ENCODE measurements around the gene PLEKHA8. TPM values are rescaled to one million over a fixed set of nuclear protein-coding genes. Genes with fewer than 3 reads are reported as not detected.

PLEKHA8 gene
- total RNA-seq, 4 donors from 2014 or later: 9.9 to 30.1 (median 15.2) TPM

GRCh38 chr7:30119890-30120577 lies 91.8 kb downstream of the PLEKHA8 start:
- Histone ChIP-seq H3K4me1 (no peaks in the 10 kb centered on the region), H3K9me3 (no peaks in the 10 kb centered on the region), H3K36me3 (no peaks in the 10 kb centered on the region), H3K4me3 (no peak overlapping the region), H3K27ac (no peak overlapping the region), H3K27me3 (no peaks in the 10 kb centered on the region)
- TF ChIP-seq, protein P1, sequence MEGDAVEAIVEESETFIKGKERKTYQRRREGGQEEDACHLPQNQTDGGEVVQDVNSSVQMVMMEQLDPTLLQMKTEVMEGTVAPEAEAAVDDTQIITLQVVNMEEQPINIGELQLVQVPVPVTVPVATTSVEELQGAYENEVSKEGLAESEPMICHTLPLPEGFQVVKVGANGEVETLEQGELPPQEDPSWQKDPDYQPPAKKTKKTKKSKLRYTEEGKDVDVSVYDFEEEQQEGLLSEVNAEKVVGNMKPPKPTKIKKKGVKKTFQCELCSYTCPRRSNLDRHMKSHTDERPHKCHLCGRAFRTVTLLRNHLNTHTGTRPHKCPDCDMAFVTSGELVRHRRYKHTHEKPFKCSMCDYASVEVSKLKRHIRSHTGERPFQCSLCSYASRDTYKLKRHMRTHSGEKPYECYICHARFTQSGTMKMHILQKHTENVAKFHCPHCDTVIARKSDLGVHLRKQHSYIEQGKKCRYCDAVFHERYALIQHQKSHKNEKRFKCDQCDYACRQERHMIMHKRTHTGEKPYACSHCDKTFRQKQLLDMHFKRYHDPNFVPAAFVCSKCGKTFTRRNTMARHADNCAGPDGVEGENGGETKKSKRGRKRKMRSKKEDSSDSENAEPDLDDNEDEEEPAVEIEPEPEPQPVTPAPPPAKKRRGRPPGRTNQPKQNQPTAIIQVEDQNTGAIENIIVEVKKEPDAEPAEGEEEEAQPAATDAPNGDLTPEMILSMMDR (IDR thresholded peaks at IDR 0.05): no peak
- TF ChIP-seq POLR2A (IDR thresholded peaks at IDR 0.05): no peak
- DNase-seq: no peak

- peak overlapping the region; percentile 84 to 98 (median 95) for H3K4me3 ChIP-seq
- DNase-seq: no peak
- H3K36me3 ChIP-seq: no peaks in the 10 kb centered on the region
- peaks cover 0 to 9% (median 2%) of the 10 kb centered on the region in 4 donors for H3K4me1 ChIP-seq
- no peaks in the 10 kb centered on the region for H3K9me3 ChIP-seq
- no peaks in the 10 kb centered on the region for H3K27me3 ChIP-seq
- TF ChIP-seq, protein P1 (IDR thresholded peaks at IDR 0.05): no peak
- TF ChIP-seq POLR2A (IDR thresholded peaks at IDR 0.05): no peak
- H3K27ac ChIP-seq: peak overlapping the region; percentile 64 to 91 (median 84)
Observed at GRCh38 chr7:30133736-30134610, 105.8 kb downstream of the PLEKHA8 start.

GRCh38 chr7:30134611-30135300 lies 106.5 kb downstream of the PLEKHA8 start, which contains the start of gene MTURN:
Gene MTURN, plus strand, starts transcription at chr7:30134986. Its CDS starts 151 bp downstream, at chr7:30135137.
- no peaks in the 10 kb centered on the region for H3K27me3 ChIP-seq
- H3K36me3 ChIP-seq: no peaks in the 10 kb centered on the region
- peaks cover 0 to 10% (median 2%) of the 10 kb centered on the region in 4 donors for H3K4me1 ChIP-seq
- peak within 1 kb of the TSS; percentile 84 to 98 (median 95) for H3K4me3 ChIP-seq
- peak in 1 of 2 donors; percentile 38 for TF ChIP-seq POLR2A (IDR thresholded peaks at IDR 0.05)
- TF ChIP-seq, protein P1 (IDR thresholded peaks at IDR 0.05): peak in 3 of 6 experiments; percentile 12 to 34 (median 32)
- peak; percentile 91 to 95 (median 91) for DNase-seq
- H3K9me3 ChIP-seq: no peaks in the 10 kb centered on the region
- peak within 1 kb of the TSS; percentile 74 to 91 (median 84) for H3K27ac ChIP-seq

DNA sequence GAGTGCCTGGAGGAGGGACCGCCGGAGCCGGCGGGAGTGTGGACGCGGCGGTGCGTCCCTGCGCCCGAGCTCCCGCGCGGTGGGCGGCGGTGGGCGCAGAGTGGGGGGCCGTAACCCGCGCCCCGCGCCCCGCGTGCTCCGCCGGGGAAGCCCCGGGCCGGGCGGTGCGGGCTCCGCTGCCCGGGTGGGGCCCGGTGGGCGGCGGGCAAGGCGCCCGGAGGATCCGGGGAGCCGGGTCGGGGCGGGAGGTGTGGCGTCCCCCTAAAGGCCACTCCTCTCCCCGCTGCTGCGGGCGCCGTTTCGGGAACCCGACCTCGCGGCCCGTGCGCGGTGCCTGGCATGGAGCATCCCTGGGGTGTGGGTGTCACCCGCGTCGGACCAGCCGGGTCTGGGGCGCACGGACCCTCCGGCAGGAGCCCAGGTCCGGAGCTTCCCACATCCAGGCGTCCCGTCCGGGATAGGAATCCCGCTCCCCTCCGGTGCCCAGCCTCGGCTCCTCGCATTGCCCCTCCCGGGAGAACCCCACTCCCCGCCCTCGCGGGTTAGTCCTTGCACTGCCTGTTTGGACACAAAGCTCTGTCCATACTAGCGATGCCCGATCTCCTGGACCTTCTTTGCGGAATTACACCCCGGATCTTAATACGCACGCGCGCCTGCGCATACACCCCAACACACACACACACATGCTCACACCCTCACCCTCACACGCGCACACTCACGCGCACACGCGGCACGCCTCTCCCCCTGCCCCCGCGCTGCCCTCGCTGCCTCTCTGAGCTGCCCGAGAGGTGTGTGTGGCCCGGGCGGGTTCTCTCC lies 107.3 kb downstream of the PLEKHA8 start:
- H3K4me1 ChIP-seq: peaks cover 0 to 12% (median 2%) of the 10 kb centered on the region in 4 donors
- H3K4me3 ChIP-seq: peak overlapping the region; percentile 84 to 98 (median 95)
- H3K27ac ChIP-seq: peak overlapping the region; percentile 74 to 91 (median 84)
- DNase-seq: peak; percentile 72 to 81 (median 73)
- no peaks in the 10 kb centered on the region for H3K9me3 ChIP-seq
- TF ChIP-seq POLR2A (IDR thresholded peaks at IDR 0.05): no peak
- TF ChIP-seq, protein P1 (IDR thresholded peaks at IDR 0.05): no peak
- no peaks in the 10 kb centered on the region for H3K36me3 ChIP-seq
- no peaks in the 10 kb centered on the region for H3K27me3 ChIP-seq
